HL-60/S4 treated with phorbol 12-myristate 13-acetate at 8.2 ng/mL for 4 days and 3 days (cell line): Measurements from ENCODE around the gene GRID2.

Experiments used
- in situ Hi-C: fragments of 300-500 bp; cut with MboI; formaldehyde crosslinking; loops from 2 replicates; pipeline ENCODE4 v1.15.0; 2022; ENCODE audit warnings: low sequenced_read_pairs

Gene GRID2

DNA sequence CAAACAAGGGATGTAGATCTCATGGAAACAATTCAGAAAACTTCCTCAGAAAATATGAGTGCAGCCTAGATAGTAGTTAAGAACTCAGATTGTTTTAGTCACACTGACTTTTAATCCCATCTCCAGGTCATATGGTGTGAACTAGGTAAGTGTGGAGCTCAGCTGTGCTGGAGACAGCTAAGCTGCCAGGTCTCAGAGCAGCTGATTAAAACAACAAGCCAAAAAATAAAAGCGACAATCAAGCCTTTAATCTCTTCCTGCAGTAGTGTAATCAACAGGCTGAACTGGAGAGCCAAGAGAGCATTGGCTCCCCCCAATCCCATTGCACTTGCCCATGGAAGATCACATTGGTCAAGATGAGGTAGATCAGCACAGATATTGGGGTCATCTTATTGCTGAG is 1426.5 kb downstream of the GRID2 start:
- in situ Hi-C loops, result no loop called here

DNA sequence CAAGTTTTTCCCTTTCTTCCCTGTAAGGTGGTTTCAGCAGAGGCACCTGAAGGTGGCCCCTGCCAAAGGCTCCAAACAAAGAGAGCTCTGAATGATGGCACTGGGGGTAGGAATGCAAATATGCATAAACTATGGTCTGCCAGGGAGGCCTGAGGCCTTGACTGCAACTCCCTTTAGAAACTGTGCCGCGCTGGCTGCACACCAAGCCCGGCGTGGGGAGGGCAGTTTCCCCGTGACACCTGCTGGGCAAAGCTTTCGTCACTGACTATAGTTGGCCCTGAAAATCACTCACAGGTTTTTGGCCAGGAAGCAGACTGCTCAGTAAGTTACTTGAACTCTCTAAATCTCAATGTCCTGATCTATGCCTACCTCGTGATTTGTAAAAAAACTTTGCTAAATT is 1427.0 kb downstream of the GRID2 start:
- in situ Hi-C loops, result no loop called here

DNA sequence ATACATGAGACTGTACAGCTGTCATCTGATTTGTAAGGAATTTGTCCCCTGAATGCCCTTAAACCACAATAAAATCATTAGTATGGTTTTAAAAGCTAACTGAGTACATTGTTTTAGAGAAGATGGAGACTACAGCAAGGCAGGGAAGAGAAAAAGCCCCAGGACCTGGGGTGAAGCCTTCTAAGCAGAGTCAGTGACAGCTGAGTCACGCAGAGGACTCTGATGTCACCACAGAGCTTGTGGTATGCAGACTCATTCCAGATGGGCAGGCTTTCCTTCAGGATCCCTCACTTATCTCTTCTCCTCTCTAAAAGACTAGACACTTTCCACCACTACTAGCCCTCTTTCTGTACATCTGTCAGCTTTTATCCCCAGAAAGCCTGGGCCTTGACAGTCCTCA is 1427.7 kb downstream of the GRID2 start:
- in situ Hi-C loops, result no loop called here

DNA sequence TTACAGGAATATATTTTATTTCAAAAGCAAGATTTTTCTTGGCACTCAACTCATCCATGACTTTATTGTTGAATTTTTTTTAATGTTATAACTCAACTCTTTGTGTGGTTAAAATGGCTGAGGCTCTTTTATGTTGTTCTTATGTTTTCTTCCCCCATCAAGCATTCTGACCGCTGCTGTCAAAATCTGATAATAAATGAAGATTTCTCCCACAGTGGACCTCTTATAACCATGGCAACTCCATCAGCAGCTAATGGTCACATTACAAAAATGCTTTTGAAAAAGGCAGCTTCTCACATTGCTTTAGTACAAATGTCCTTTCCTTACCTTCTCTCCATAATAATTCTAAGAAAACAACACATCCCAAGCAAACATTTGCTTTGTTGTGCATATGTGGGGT is 1428.7 kb downstream of the GRID2 start:
- in situ Hi-C loops, result no loop called here

DNA sequence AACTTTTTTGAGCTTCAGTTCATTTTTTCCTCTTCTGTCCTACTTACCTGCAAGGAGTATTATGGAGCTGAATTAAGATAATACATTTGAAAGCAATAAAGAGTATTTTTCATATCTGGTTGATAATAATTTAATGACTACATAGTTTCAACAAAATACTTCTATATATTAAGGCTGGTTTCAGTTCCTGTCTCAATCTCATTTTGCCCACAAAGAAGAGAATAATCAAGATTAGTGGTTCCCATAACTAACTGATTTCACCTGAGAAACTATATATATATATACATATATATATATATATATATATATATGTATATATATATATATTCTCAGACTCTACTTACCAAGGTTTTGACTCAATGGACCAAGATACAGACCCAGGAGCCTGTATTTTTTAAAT is 1437.1 kb downstream of the GRID2 start:
- in situ Hi-C loops, result no loop called here

DNA sequence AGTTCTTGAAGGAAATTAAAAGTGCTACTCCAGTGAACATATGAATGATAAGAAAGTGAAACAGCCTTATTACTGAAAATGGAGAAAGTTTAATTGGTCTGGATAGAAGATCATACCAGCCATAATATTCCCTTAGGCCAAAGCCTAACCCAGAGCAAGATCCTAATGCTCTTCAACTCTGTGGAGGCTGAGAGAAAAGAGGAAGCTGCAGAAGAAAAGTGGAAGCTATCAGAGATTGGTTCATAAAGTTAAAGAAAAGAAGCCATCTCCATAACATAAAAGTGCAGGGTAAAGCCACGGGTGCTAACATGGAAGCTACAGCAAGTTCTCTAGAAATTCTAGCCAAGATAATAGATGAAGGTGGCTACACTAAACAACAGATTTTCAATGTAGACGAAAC is 1439.3 kb downstream of the GRID2 start:
- in situ Hi-C loops, result no loop called here

DNA sequence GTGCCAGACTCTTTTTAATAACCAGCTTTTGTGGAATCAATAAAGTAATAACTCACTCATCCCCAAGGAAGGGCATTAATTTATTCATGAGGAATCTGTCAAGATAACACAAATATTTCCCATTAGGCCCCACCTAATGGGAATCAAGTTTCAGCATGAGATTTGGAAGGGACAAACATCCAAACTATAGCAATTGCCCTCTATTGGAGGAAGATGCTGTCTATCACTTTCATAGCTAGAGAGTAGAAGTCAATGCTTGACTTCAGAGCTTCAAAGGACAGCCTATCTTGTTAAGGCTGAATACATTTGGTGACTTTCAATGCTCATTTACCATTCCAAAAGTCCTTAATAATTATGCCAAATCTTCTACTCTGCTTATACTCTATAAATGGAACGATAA is 1439.9 kb downstream of the GRID2 start:
- in situ Hi-C loops, result no loop called here

DNA sequence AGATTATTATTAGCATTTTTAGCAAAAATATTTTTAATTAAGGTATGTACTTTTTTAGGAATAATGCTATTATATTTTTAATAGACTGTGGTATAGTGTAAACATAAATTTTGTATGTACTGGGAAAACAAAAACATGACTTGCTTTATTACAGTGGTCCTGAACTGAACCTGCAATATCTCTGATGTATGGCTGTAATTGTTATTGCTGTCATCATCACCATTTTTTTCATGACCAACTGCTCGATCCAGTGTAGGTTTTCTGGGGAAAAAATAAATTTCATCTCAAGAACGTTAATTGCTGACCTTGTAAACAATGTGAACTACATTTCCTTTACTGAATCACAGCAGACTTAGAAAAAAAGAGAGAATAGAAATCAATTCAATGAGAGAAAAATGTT is 1441.2 kb downstream of the GRID2 start:
- in situ Hi-C loops, result no loop called here

DNA sequence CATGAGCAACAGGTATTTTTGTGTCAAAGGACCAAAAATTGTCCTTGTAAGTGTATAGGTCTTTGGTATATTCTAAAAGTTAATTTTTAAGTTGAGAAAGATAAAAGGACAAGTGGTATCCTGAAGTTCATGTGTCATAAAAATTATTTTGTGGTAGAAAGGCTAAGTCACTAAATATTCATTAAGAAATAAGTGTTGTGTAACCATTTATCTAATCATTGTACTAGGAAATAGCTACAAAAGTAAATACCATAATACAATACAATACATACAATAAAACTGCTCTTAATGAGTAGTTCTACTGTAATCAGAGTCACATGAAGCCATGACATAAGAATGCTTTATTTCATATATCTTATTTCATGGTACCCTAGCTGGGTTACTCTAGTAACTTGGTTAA is 1442.3 kb downstream of the GRID2 start:
- in situ Hi-C loops, result no loop called here

DNA sequence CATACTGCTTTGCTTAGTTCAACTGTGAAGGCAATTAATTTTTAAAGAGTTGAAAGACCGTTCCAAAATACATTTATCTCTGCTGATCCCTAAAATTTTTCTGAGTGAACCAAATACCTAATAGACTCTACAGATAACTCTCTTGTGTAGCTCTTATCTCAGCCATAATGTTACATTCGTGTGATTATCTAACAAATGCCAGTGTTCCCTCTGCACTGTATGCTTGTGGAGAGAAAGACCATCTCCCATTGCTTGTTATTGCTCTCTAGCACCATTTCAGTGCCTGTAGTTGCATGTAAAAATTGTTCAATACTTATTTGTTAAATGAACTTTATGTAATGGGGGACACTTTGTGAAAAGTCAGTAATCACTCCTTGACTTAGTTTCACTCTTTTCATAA is 1443.5 kb downstream of the GRID2 start:
- in situ Hi-C loops, result no loop called here

DNA sequence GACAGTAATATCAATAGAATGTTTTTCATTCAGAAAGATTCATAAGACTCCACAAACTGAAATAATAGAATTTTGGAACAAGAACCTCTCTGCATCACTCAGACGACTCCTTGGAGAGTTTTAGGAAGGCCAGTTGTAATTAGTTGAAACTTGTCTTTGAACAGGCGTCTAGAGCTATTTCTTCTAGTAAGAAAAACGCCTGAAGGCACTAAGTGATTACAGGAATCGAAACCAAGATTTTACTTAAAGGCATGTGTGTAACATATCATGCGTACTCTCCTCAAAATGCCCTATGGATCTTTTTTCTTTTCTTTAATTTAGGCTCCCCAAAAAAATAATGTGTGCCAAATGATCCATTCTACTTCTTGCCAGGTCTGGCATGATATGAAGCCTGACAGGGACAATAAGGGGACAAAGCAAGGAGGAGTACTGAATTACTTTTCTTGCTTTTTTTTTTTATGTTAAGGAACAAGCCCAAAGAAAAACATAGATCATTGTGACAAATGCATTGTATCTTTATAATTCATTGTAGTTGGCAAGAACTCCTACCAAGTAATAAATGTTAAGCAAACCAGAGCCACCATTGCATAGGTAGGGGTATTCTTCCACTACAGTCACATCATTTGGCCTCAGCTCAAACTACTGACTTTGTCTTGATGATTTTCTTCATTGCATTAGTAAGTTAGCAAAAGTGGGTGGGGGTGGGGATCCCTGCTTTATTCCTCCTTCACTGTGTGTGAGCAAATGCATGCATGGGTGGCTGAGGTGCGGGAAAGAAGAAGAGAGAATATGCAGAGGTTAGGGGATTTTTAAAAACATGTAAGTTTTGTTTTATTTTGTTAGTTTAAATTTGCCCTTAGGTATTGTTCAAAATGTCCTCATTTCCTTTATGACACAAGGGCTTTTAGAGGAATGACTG is 1444.9 kb downstream of the GRID2 start:
- in situ Hi-C loops, result no loop called here

DNA sequence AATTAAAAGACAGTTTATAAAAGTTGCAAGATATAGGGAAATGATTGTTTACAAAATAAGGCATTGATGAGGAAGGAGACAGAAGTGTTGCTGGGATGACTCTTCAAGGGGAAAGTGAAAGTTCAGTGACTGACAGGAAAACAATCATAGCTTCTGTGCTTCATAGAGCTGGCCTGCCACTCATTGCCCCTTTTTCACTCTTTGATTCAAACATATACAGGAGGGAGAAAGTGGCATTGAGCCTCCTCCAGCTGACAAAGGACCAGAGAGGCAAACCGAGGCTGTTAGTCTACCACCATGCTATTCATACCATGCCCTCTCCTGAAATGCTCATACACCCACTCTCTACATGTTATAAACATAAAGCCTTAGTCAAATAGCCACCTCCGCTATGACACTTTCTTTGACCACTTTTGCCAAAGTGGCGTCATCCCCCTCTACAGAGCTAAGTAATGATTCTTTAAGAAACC is 1445.6 kb downstream of the GRID2 start:
- in situ Hi-C loops, result no loop called here

DNA sequence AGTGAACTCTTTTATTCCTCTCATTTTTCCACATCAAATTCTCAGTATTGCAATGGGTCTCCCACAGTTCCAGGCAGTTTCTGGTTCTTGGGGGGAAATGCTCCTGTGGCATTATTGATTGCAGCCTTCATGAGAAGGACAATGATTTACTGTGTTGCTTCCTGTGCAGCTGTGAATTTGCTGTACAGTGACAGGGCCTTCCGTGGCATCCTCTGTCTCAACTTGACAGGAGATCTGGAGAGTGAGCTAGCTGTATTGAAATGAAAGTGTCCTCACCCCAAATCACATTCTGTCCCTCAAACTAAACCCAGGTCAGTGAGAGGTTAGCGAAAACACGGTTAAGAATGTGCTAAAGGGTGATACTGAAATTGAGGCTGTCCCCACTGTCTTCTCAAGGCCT is 1447.6 kb downstream of the GRID2 start:
- in situ Hi-C loops, result no loop called here

DNA sequence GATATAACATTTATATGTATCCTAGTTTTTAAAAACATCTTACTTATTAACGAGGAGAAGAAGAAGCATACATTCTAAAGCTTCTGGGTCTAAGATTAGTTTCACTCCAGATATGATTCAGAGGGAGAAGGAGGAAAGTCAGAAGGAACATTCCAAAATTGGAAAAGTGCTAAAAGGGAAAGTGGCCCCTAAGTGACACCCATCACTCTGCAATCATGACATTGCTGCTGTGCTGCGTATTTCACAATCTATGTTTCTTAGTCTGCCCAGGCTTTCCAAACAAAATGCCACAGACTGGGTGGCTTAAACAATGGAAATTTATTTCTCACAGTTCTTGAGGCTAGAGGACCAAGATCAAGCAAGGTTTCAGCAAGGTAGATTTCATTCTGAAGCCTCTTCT is 1452.3 kb downstream of the GRID2 start:
- in situ Hi-C loops, result no loop called here

DNA sequence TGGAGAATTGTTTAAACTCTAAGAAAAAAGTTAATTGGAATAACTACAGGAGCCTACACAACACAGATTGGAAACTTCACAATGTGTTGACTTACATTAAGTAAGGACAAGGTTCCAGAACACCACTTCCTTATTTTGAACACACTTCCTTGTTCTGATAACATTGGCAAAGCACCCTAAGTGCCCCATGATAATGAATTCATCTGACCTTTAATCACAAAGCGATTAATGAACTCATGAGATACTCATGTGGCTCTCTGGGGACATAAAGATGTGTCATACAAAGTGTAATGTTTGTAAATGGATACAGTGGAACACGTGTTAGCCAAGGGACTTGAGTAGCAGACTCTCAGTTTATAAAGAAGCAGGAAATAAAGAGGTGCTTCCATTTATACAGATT is 1455.7 kb downstream of the GRID2 start:
- in situ Hi-C loops, result no loop called here

DNA sequence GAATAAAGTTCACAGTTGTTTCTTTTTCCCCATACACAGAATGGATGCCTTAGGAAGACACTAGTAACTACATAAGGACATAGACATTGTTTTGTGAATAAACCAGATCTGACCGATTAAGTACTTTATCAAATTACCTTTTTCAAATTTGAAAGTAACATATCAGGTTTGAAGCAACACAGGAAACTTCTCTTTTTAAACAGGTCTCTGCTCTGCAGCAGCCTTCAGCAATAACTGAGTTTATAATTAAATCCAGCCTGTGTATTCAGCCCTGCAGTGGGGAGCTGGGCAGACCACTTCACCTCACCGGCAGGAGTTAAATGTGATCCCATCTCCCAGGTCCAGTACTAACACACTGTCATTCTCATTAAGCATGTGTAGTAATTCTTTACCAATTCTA is 1456.5 kb downstream of the GRID2 start:
- in situ Hi-C loops, result no loop called here

DNA sequence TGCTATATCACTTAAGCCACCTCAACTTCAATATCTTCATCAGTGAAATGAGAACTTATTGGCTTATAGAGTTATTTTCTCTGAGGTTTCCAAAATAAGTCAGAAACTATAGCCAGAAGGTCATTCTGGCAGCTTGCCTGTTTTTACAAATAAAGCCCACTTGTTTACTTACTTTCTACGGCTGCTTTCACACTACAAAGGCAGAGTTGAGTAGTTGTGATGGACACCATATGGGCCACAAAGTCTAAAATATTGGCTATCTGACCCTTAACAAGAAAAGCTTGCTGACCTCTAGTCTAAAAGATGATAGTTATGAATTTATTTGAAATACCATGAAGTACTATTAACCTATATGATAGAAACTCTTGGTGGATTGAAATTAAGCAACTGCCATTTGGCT is 1457.5 kb downstream of the GRID2 start:
- in situ Hi-C loops, result no loop called here

DNA sequence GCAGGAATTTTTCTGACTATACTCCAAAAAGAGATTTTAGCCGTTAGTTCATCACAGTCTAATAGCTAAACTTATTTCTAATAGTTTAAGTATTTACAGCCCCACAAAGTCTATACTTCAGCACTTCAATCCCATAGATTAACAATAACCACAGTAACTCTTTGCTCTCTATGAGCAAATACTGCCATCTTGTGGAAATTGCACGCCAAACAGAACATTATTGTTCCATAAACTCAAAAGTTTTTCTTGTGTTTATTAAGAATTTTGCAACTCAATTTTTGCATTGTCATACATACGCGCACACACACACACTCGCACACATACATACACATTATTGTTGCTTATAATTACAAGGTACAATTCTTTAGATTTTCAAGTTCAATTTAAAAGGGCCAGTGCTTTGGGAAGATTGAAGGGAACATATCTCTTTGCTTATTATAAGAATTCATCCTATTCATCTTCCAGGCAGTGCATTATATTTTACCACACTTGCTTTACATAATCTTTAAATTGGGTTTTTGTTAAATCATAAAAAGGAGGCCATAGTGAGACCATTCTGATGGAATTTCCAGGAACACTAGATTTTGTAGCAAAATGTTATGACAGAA is 1461.0 kb downstream of the GRID2 start:
- in situ Hi-C loops, result no loop called here

DNA sequence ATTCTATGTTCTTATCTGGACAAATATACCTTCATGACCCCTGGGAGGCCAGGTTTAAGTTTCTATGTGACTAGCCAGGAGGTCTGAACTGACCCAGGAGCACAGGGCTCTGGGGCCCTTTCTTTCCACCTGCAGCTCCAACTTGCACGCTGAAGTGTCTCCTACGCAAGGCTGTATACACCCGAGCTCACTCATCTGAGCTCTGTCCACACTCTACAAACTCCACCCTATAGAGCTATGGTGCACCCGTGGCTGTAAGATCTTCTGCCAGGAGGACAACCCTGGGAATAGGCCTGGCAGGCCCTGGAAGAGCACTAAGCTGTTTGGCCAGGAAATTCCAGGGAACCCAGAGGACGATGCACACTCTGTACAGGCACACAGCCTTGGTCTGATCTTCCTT is 1464.2 kb downstream of the GRID2 start:
- in situ Hi-C loops, result no loop called here

DNA sequence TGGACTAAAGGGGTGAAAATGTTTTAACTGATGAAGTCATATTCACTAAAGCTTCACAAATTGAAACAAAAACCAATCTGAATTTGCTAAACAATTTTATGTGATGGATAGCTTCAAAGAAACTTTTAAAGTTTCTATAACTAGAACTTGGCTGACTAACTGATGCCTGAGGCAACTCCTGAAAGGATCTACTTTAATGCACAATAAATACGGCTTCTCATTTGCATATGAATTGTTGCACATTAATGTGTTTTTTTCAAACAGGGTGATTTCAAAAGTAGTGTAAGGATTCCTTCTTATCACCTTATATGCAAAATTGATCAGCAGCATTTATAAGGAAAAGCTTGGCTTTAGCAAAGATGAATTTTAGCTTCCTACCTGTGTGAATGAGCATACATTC is 1466.4 kb downstream of the GRID2 start:
- in situ Hi-C loops, result no loop called here

DNA sequence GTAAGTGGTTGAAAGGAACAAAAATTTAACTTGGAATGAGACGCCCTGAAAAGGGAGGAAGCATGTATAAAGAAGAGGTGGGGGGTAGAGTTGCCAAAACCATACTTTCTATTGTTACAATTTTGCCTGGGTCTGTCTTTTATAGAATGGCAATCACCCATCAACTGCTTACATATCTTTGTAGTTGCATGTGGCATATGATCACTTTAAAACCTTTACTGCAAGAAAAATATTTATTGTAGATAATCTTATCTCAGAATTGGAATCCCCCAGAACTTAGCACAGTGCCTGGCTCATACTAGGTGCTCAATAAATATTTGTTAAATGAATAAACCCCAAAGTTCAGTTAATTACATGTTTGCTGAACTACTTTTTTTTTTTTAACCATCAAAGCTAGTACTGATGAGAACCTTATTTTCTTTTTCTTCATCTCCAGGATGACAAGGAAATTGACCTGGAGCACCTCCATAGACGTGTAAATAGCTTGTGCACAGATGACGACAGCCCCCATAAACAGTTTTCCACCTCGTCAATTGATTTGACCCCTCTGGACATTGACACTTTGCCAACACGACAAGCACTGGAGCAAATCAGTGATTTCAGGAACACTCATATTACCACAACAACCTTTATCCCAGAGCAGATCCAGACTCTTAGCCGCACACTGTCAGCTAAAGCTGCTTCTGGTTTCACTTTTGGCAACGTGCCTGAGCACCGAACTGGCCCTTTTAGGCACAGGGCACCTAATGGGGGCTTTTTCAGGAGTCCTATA is 1468.1 kb downstream of the GRID2 start:
- in situ Hi-C loops, result no loop called here

DNA sequence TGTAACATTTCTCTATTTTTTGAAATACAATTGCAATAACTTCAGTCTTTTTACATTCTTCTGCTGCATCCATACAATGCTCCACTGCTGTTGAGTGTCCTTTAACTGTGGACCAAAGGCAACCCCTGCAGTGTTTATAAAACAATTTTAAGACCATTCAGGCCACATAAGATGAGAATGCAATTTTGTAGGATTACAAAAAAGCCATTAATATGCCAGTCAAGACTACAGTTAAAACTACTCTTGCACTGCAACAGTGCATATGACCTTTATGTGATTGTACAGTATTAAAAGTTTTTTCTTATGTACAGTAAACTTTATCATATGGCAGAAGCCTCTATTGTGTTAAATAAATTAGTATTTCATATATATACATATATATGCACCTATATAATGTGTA is 1469.1 kb downstream of the GRID2 start:
- in situ Hi-C loops, result no loop called here
